MG63 (cell line): ENCODE data around the gene ZFYVE27. TPM values are rescaled to one million over a fixed set of nuclear protein-coding genes. Genes with fewer than 3 reads are reported as not detected.
A peak's percentile ranks its signal among the peaks of the same experiment; 100 is the strongest.

Experiments used
- DNase-seq: peaks from one replicate; pipeline ENCODE4 v3.0.0-alpha.2; 2020
- H3K27me3 ChIP-seq: fragments of 250-450 bp; sonication (Bioruptor Pico); 2 replicates; pipeline ENCODE4 v1.5.1; 2020; ENCODE audit warnings: mild to moderate bottlenecking, moderate library complexity
- H3K36me3 ChIP-seq: fragments of 250-450 bp; sonication (Bioruptor Pico); 2 replicates; pipeline ENCODE4 v1.5.1; 2020; ENCODE audit warnings: mild to moderate bottlenecking, moderate library complexity
- H3K4me3 ChIP-seq: fragments of 250-450 bp; sonication (Bioruptor Pico); 2 replicates; pipeline ENCODE4 v1.5.1; 2020; ENCODE audit warnings: mild to moderate bottlenecking, moderate library complexity
- H3K9me3 ChIP-seq: fragments of 250-450 bp; sonication (Bioruptor Pico); 2 replicates; pipeline ENCODE4 v1.5.1; 2020; ENCODE audit warnings: mild to moderate bottlenecking, moderate library complexity
- total RNA-seq: library from RNA; depleted of rRNA; stranded (reverse); fragments of >200 nt; shearing (Covaris generic); gene quantifications from 2 replicates; pipeline ENCODE4 v1.2.3, GENCODE V29; 2014; ENCODE audit warnings: low replicate concordance

The ZFYVE27 gene
- total RNA-seq, 1 experiment from 2014 or later: 18.2 TPM

GRCh38 chr10:97711640-97712572 is 25.0 kb upstream of the ZFYVE27 start:
- Histone ChIP-seq H3K4me3 (no peak overlapping the region), H3K9me3 (no peaks in the 10 kb centered on the region), H3K36me3 (peaks cover 20% of the 10 kb centered on the region), H3K27me3 (no peaks in the 10 kb centered on the region)
- DNase-seq: peak; percentile 27

GRCh38 chr10:97713339-97713825 is 23.5 kb upstream of the ZFYVE27 start, which contains the start of gene MARVELD1:
Gene MARVELD1 (plus strand): TSS chr10:97713730. CDS start chr10:97713877, 147 bp downstream.
- H3K4me3 ChIP-seq: peak within 1 kb of the TSS; percentile 85
- peaks cover 33% of the 10 kb centered on the region for H3K36me3 ChIP-seq
- H3K9me3 ChIP-seq: no peaks in the 10 kb centered on the region
- H3K27me3 ChIP-seq: no peaks in the 10 kb centered on the region
- DNase-seq: peak; percentile 87

- no peaks in the 10 kb centered on the region for H3K27me3 ChIP-seq
- H3K36me3 ChIP-seq: peaks cover 36% of the 10 kb centered on the region
- H3K9me3 ChIP-seq: no peaks in the 10 kb centered on the region
- peak; percentile 66 for DNase-seq
- H3K4me3 ChIP-seq: peak overlapping the region; percentile 85
Observed at GRCh38 chr10:97713826-97714400, 23.0 kb upstream of the ZFYVE27 start.

GRCh38 chr10:97714401-97715258 is 22.3 kb upstream of the ZFYVE27 start:
- Histone ChIP-seq H3K27me3 (no peaks in the 10 kb centered on the region), H3K4me3 (peak overlapping the region; percentile 85), H3K36me3 (peaks cover 43% of the 10 kb centered on the region), H3K9me3 (no peaks in the 10 kb centered on the region)
- DNase-seq: peak; percentile 72

- Histone ChIP-seq H3K4me3 (peak overlapping the region; percentile 85), H3K36me3 (peaks cover 46% of the 10 kb centered on the region), H3K27me3 (no peaks in the 10 kb centered on the region), H3K9me3 (no peaks in the 10 kb centered on the region)
- no peak for DNase-seq
Observed at GRCh38 chr10:97715259-97715874, 21.6 kb upstream of the ZFYVE27 start.

GRCh38 chr10:97717627-97718026 is 19.3 kb upstream of the ZFYVE27 start:
- no peaks in the 10 kb centered on the region for H3K27me3 ChIP-seq
- DNase-seq: no peak
- peaks cover 47% of the 10 kb centered on the region for H3K36me3 ChIP-seq
- no peak overlapping the region for H3K4me3 ChIP-seq
- no peaks in the 10 kb centered on the region for H3K9me3 ChIP-seq

GRCh38 chr10:97718178-97718577 is 18.8 kb upstream of the ZFYVE27 start:
- no peak overlapping the region for H3K4me3 ChIP-seq

GRCh38 chr10:97718659-97719142 is 18.2 kb upstream of the ZFYVE27 start:
- Histone ChIP-seq H3K27me3 (no peaks in the 10 kb centered on the region), H3K4me3 (no peak overlapping the region), H3K36me3 (peaks cover 51% of the 10 kb centered on the region), H3K9me3 (no peaks in the 10 kb centered on the region)
- DNase-seq: no peak

More at GRCh38 chr10:97718178-97718577, 18.8 kb upstream of the ZFYVE27 start:
- no peaks in the 10 kb centered on the region for H3K27me3 ChIP-seq
- DNase-seq: no peak
- no peaks in the 10 kb centered on the region for H3K9me3 ChIP-seq
- peaks cover 50% of the 10 kb centered on the region for H3K36me3 ChIP-seq

- Histone ChIP-seq H3K27me3 (no peaks in the 10 kb centered on the region), H3K36me3 (peaks cover 51% of the 10 kb centered on the region), H3K4me3 (no peak overlapping the region), H3K9me3 (no peaks in the 10 kb centered on the region)
- DNase-seq: no peak
Observed at GRCh38 chr10:97719602-97720001, 17.3 kb upstream of the ZFYVE27 start.

- H3K27me3 ChIP-seq: no peaks in the 10 kb centered on the region
- no peak overlapping the region for H3K4me3 ChIP-seq
- H3K9me3 ChIP-seq: no peaks in the 10 kb centered on the region
- H3K36me3 ChIP-seq: peaks cover 29% of the 10 kb centered on the region
- no peak for DNase-seq
Observed at GRCh38 chr10:97721871-97722780, 14.8 kb upstream of the ZFYVE27 start.

- peaks cover 20% of the 10 kb centered on the region for H3K36me3 ChIP-seq
- DNase-seq: no peak
- no peaks in the 10 kb centered on the region for H3K9me3 ChIP-seq
- no peaks in the 10 kb centered on the region for H3K27me3 ChIP-seq
- H3K4me3 ChIP-seq: no peak overlapping the region
Observed at GRCh38 chr10:97723001-97723400, 13.9 kb upstream of the ZFYVE27 start.

- Histone ChIP-seq H3K9me3 (no peaks in the 10 kb centered on the region), H3K4me3 (no peak overlapping the region), H3K36me3 (peaks cover 10% of the 10 kb centered on the region; the same call in 1 of the 2 replicates), H3K27me3 (no peaks in the 10 kb centered on the region)
- peak; percentile 46 for DNase-seq
Observed at GRCh38 chr10:97724341-97724941, 12.5 kb upstream of the ZFYVE27 start.

- H3K9me3 ChIP-seq: no peaks in the 10 kb centered on the region
- H3K4me3 ChIP-seq: no peak overlapping the region
- peaks cover 4% of the 10 kb centered on the region; the same call in 1 of the 2 replicates for H3K36me3 ChIP-seq
- DNase-seq: peak; percentile 48
- H3K27me3 ChIP-seq: no peaks in the 10 kb centered on the region
Observed at GRCh38 chr10:97726636-97727178, 10.2 kb upstream of the ZFYVE27 start.

GRCh38 chr10:97729014-97729413 is 7.9 kb upstream of the ZFYVE27 start:
- Histone ChIP-seq H3K27me3 (no peaks in the 10 kb centered on the region), H3K36me3 (no peaks in the 10 kb centered on the region), H3K4me3 (no peak overlapping the region), H3K9me3 (no peaks in the 10 kb centered on the region)
- DNase-seq: no peak
